Measurements from ENCODE around the gene SPAG16.

Gene SPAG16

DNA sequence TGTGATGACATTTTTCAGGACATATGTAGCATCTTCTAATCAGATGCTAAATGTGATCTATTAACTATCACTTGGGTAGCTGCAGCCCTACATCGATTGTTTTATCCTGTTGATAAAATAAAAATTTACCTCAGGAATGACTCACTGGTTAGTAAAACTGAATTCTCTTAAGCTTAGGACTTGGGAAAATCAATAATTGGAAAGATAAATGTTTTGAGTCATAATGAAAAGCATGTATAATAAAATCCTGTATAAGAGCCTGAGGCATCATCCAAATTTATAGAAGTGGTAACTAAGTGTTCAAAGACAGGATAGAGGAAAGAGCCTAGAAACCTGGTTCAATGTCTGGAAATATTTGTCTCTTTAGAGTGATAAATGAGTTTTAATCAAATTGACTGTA lies 958.5 kb downstream of the SPAG16 start:
- in situ Hi-C loops (cut with MboI; ENCODE audit: low pct_unique_long_range_greater_than_20kb, low sequenced_read_pairs, unreplicated experiment), result no loop called here
- TF ChIP-seq, protein P1, sequence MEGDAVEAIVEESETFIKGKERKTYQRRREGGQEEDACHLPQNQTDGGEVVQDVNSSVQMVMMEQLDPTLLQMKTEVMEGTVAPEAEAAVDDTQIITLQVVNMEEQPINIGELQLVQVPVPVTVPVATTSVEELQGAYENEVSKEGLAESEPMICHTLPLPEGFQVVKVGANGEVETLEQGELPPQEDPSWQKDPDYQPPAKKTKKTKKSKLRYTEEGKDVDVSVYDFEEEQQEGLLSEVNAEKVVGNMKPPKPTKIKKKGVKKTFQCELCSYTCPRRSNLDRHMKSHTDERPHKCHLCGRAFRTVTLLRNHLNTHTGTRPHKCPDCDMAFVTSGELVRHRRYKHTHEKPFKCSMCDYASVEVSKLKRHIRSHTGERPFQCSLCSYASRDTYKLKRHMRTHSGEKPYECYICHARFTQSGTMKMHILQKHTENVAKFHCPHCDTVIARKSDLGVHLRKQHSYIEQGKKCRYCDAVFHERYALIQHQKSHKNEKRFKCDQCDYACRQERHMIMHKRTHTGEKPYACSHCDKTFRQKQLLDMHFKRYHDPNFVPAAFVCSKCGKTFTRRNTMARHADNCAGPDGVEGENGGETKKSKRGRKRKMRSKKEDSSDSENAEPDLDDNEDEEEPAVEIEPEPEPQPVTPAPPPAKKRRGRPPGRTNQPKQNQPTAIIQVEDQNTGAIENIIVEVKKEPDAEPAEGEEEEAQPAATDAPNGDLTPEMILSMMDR (IDR thresholded peaks at IDR 0.05; ENCODE audit: extremely low read depth, insufficient read depth, missing control alignments), result no peak
- DNase-seq (ENCODE audit: low spot score), result no peak

DNA sequence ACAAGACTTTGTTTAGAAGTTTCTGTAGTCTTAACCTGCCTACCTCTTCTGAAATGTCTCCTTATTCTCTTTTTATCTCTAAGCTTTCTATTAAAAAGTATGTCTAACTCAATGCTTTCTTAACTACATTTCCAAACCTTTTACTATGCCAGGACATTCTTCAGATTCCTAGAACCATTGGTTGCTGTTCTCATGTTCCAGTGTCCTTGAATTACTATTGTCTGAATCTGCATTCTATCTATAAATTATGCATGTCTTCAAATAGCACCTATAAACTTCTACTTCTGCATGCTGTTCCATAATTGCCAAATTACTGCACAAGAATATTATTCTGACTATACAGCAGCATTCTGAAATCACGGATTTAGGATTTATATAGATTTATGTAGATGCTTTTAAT lies 960.6 kb downstream of the SPAG16 start:
- DNase-seq (ENCODE audit: low spot score), result no peak
- in situ Hi-C loops (cut with MboI; ENCODE audit: low pct_unique_long_range_greater_than_20kb, low sequenced_read_pairs, unreplicated experiment), result no loop called here
- TF ChIP-seq, protein P1 (IDR thresholded peaks at IDR 0.05; ENCODE audit: extremely low read depth, insufficient read depth, missing control alignments), result no peak

DNA sequence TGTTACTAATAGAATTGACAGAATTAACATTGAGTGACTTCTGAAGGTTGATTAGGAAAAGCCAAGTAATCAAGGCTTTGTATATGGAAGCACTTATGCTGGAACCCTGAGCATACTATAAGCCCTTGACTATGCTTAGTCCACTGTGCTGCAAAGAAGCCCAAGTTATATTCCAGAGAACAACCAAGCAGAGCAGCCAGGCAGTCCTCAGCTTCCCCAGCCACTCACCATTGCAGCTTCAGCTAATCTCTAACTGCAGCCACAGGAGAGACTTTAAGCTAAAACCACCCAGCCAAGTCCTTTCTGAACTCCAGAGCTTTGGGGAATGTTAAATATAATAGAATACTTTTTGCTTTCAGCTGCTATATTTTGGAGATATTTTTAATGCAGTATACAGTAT lies 962.2 kb downstream of the SPAG16 start:
- no peak for DNase-seq (ENCODE audit: low spot score)
- in situ Hi-C loops (cut with MboI; ENCODE audit: low pct_unique_long_range_greater_than_20kb, low sequenced_read_pairs, unreplicated experiment), result no loop called here
- TF ChIP-seq, protein P1 (IDR thresholded peaks at IDR 0.05; ENCODE audit: extremely low read depth, insufficient read depth, missing control alignments), result no peak

DNA sequence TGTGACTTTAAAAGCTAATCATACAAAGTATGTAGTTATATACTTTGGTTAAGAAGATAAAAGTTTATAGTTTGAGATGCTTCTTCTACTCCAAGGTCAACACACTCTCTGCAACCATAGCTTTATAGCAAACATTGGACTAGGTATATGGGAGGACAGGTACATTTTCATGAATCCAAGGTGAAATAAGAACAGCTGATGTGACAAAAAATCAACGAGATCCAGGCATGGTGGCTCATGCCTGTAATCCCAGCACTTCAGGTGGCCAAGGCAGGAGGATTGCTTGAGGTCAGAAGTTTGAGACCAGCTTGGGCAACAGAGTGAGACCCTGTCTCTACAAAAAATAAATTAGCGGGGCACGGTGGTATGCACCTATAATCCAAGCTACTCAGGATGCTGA lies 963.3 kb downstream of the SPAG16 start:
- in situ Hi-C loops (cut with MboI; ENCODE audit: low pct_unique_long_range_greater_than_20kb, low sequenced_read_pairs, unreplicated experiment), result no loop called here
- no peak for DNase-seq (ENCODE audit: low spot score)
- TF ChIP-seq, protein P1 (IDR thresholded peaks at IDR 0.05; ENCODE audit: extremely low read depth, insufficient read depth, missing control alignments), result no peak

DNA sequence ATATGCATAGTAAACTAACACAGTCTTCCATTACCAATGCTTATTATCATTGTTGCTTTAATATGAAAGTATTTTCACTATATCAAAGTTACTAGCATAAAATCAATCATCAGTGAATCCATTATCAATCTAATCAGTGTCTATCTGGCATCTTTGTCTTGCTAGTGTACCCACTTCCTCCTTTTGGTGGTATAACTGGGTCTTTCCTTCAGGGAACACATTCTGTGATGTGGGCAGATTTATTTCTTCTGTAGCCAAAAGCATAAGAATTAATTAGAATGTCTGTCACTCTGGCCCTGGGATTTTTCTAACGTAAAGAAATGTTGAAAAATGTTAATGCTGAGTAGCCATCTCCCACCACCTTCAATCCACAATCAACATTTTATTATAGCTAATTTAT lies 970.8 kb downstream of the SPAG16 start:
- in situ Hi-C loops (cut with MboI; ENCODE audit: low pct_unique_long_range_greater_than_20kb, low sequenced_read_pairs, unreplicated experiment), result no loop called here
- TF ChIP-seq, protein P1 (IDR thresholded peaks at IDR 0.05; ENCODE audit: extremely low read depth, insufficient read depth, missing control alignments), result no peak
- DNase-seq (ENCODE audit: low spot score), result no peak

DNA sequence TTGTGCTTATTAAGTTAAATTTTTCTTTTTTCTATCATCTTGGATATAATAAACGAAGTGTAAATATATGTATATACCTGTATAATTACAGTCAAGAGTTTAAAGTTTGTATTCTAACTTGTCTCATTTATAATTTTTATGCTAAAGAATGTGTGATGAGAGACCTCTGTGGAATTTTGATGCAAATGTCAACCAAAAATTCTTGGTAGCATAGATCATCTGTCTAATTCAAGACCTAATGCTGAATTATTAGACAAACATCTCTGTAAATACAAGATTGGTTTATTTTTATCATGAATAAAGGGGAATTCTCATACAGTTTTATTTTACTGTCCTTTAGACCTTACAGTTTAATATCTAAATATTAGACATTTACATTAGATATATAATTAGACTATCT lies 977.4 kb downstream of the SPAG16 start:
- DNase-seq (ENCODE audit: low spot score), result no peak
- in situ Hi-C loops (cut with MboI; ENCODE audit: low pct_unique_long_range_greater_than_20kb, low sequenced_read_pairs, unreplicated experiment), result no loop called here
- TF ChIP-seq, protein P1 (IDR thresholded peaks at IDR 0.05; ENCODE audit: extremely low read depth, insufficient read depth, missing control alignments), result no peak

DNA sequence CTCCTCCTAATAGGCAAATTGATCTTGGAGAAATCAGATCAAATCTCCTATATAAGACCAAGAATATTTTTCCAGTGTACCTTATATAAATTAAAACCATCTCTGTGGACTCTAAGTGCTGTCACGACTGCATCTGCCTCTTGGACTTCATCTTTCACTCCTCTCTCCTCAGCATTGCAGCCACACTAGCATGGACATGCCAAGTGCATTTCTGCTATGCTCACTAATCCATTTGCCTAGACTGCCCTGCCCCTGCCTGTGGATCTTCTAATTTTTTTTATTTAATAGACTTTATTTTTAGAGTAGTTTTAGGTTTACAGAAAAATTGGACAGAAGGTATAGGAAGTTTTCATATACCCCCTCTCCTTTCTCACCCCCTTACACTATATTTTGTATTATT lies 979.9 kb downstream of the SPAG16 start:
- DNase-seq (ENCODE audit: low spot score), result no peak
- in situ Hi-C loops (cut with MboI; ENCODE audit: low pct_unique_long_range_greater_than_20kb, low sequenced_read_pairs, unreplicated experiment), result no loop called here
- TF ChIP-seq, protein P1 (IDR thresholded peaks at IDR 0.05; ENCODE audit: extremely low read depth, insufficient read depth, missing control alignments), result no peak

All from GM13977 (cell line).